IMR-90 (cell line): Measurements from ENCODE around the gene KRT3.

Experiments
- BHLHE40 ChIP-seq: fragments of 150-350 bp; IDR thresholded peaks from 2 replicates; pipeline ENCODE4 v1.6.1; 2016; ENCODE audit warnings: mild to moderate bottlenecking, low read depth, low read length
- CEBPB ChIP-seq: IDR thresholded peaks from 2 replicates; pipeline ENCODE4 v1.6.1; 2012; ENCODE audit warnings: low read depth, low read length, improper control_type of control experiment
- CHD1 ChIP-seq: IDR thresholded peaks from 2 replicates; pipeline ENCODE4 v1.6.1; 2012; ENCODE audit warnings: low read depth, low read length, improper control_type of control experiment
- FOS ChIP-seq: fragments of 150-350 bp; IDR thresholded peaks from 2 replicates; pipeline ENCODE4 v1.6.1; 2016; ENCODE audit warnings: low read depth, low read length
- MAFK ChIP-seq: IDR thresholded peaks from 2 replicates; pipeline ENCODE4 v1.6.1; 2012; ENCODE audit warnings: low read depth, low read length, improper control_type of control experiment
- MAZ ChIP-seq: IDR thresholded peaks from 2 replicates; pipeline ENCODE4 v1.6.1; 2012; ENCODE audit warnings: low read depth, mild to moderate bottlenecking, low read length, improper control_type of control experiment, moderate library complexity, borderline replicate concordance
- POLR2A ChIP-seq: IDR thresholded peaks from 2 replicates; pipeline ENCODE4 v1.6.1; 2012; ENCODE audit warnings: mild to moderate bottlenecking, low read depth, low read length
- RAD21 ChIP-seq: IDR thresholded peaks from 2 replicates; pipeline ENCODE4 v1.6.1; 2012; ENCODE audit warnings: low read length, improper control_type of control experiment
- RCOR1 ChIP-seq: IDR thresholded peaks from 2 replicates; pipeline ENCODE4 v1.6.1; 2012; ENCODE audit warnings: mild to moderate bottlenecking, low read length, improper control_type of control experiment; ENCODE audit not compliant: insufficient replicate concordance
- RFX5 ChIP-seq: IDR thresholded peaks from 2 replicates; pipeline ENCODE4 v1.8.0; 2012; ENCODE audit warnings: low read depth, mild to moderate bottlenecking, low read length, moderate library complexity
- SMC3 ChIP-seq: fragments of 150-350 bp; IDR thresholded peaks from 2 replicates; pipeline ENCODE4 v1.6.1; 2016; ENCODE audit warnings: low read depth, mild to moderate bottlenecking, antibody characterized with exemption, low read length, moderate library complexity
- TF ChIP-seq, protein P1 (sequence below): conservative IDR thresholded peaks from 2 replicates; pipeline ENCODE4 v1.5.1; 2012; ENCODE audit warnings: mild to moderate bottlenecking, low read depth, low read length, improper control_type of control experiment
- TF ChIP-seq, protein P2 (sequence below): fragments of 150-350 bp; IDR thresholded peaks from 2 replicates; pipeline ENCODE4 v1.6.1; 2017; ENCODE audit warnings: mild to moderate bottlenecking, antibody characterized with exemption, low read length, low read depth
- TF ChIP-seq, protein P3 (sequence below): fragments of 150-350 bp; IDR thresholded peaks from 2 replicates; pipeline ENCODE4 v1.6.1; 2016; ENCODE audit warnings: low read depth, mild to moderate bottlenecking, low read length, moderate library complexity, borderline replicate concordance

DNA sequence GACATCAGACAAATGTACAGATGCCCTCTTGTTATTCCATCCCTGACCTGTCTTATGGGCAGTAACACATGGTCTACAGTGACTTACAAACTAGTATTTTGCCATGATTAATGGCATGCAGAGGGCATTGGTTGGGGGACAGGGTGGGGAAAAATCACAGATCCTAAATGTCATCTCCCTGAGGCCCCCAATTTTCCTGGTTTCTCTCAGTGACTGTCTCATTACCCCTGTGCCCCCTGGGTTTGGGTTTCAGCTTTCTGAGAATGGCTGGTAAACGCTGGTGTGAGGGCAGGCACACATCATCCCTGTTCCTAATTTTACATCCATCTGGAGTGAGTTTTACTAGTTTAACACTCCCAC, 28.9 kb downstream of the KRT3 start:
- TF ChIP-seq, protein P1, sequence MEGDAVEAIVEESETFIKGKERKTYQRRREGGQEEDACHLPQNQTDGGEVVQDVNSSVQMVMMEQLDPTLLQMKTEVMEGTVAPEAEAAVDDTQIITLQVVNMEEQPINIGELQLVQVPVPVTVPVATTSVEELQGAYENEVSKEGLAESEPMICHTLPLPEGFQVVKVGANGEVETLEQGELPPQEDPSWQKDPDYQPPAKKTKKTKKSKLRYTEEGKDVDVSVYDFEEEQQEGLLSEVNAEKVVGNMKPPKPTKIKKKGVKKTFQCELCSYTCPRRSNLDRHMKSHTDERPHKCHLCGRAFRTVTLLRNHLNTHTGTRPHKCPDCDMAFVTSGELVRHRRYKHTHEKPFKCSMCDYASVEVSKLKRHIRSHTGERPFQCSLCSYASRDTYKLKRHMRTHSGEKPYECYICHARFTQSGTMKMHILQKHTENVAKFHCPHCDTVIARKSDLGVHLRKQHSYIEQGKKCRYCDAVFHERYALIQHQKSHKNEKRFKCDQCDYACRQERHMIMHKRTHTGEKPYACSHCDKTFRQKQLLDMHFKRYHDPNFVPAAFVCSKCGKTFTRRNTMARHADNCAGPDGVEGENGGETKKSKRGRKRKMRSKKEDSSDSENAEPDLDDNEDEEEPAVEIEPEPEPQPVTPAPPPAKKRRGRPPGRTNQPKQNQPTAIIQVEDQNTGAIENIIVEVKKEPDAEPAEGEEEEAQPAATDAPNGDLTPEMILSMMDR = no peak
- TF ChIP-seq CEBPB (no peak), RFX5 (no peak), SMC3 (no peak), POLR2A (no peak), RAD21 (no peak), BHLHE40 (no peak), RCOR1 (no peak), MAZ (no peak), CHD1 (no peak), FOS (no peak), MAFK (no peak)
- TF ChIP-seq, protein P2, sequence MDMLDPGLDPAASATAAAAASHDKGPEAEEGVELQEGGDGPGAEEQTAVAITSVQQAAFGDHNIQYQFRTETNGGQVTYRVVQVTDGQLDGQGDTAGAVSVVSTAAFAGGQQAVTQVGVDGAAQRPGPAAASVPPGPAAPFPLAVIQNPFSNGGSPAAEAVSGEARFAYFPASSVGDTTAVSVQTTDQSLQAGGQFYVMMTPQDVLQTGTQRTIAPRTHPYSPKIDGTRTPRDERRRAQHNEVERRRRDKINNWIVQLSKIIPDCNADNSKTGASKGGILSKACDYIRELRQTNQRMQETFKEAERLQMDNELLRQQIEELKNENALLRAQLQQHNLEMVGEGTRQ = no peak
- TF ChIP-seq, protein P3, sequence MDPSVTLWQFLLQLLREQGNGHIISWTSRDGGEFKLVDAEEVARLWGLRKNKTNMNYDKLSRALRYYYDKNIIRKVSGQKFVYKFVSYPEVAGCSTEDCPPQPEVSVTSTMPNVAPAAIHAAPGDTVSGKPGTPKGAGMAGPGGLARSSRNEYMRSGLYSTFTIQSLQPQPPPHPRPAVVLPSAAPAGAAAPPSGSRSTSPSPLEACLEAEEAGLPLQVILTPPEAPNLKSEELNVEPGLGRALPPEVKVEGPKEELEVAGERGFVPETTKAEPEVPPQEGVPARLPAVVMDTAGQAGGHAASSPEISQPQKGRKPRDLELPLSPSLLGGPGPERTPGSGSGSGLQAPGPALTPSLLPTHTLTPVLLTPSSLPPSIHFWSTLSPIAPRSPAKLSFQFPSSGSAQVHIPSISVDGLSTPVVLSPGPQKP = no peak
